Body of pancreas (tissue), 4 donors: Measurements from ENCODE around the gene SLC26A9.

ENCODE experiments used
- POLR2A ChIP-seq, 3 donors: fragments of 450-650 bp; IDR thresholded peaks; one replicate each; pipeline ENCODE4 v1.6.1; 2016; ENCODE audit warnings: antibody characterized with exemption in 3 of 3, mild to moderate bottlenecking in 2 of 3
- TF ChIP-seq, protein P1 (sequence below), 7 experiments: fragments of 450-650 bp in 4 of 7; fragments of 200-600 bp in 3 of 7; sonication (generic) in 3 of 7; IDR thresholded peaks; one replicate each; pipeline ENCODE4 v1.5.1; 2016 to 2019; ENCODE audit warnings: antibody characterized with exemption in 7 of 7

DNA sequence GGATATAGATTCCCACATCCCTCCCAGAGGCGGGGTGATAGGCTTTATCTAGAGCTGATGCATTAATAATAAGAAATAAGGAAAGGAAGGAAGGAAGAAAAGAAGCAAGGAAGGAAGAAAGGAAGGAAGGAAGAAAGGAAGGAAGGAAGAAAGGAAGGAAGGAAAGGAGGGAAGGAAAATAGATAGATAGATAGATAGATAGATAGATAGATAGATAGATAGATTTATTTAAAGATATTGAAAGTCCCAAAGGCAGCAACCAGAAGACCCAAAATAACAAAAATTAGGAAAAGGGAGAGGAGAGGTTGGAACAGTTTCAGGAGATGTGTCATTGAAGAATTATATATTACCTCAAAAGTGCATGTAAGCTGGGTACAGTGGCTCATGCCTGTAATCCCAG, 12.2 kb upstream of the SLC26A9 start:
- TF ChIP-seq, protein P1, sequence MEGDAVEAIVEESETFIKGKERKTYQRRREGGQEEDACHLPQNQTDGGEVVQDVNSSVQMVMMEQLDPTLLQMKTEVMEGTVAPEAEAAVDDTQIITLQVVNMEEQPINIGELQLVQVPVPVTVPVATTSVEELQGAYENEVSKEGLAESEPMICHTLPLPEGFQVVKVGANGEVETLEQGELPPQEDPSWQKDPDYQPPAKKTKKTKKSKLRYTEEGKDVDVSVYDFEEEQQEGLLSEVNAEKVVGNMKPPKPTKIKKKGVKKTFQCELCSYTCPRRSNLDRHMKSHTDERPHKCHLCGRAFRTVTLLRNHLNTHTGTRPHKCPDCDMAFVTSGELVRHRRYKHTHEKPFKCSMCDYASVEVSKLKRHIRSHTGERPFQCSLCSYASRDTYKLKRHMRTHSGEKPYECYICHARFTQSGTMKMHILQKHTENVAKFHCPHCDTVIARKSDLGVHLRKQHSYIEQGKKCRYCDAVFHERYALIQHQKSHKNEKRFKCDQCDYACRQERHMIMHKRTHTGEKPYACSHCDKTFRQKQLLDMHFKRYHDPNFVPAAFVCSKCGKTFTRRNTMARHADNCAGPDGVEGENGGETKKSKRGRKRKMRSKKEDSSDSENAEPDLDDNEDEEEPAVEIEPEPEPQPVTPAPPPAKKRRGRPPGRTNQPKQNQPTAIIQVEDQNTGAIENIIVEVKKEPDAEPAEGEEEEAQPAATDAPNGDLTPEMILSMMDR (IDR thresholded peaks at IDR 0.05) = no peak
- TF ChIP-seq POLR2A (IDR thresholded peaks at IDR 0.05) = no peak
